Peyer's patch (tissue), 4 donors: ENCODE results near the gene ANO4. TPM values are rescaled to one million over a fixed set of nuclear protein-coding genes. Genes with fewer than 3 reads are reported as not detected.
A peak's percentile ranks its signal among the peaks of the same experiment; 100 is the strongest.

Source experiments
- DNase-seq, 3 donors: peaks; one replicate each; pipeline ENCODE4 v3.0.0-alpha.2; 2017 to 2019
- H3K27ac ChIP-seq, 4 donors: fragments of 200-600 bp; sonication (generic); one replicate each; pipeline ENCODE4 v1.5.1; 2016 to 2019
- H3K27me3 ChIP-seq, 2 donors: fragments of 200-600 bp; sonication (generic); one replicate each; pipeline ENCODE4 v1.5.1; 2019
- H3K36me3 ChIP-seq, 3 donors: fragments of 200-600 bp; sonication (generic); one replicate each; pipeline ENCODE4 v1.5.1; 2016 to 2019
- H3K4me1 ChIP-seq, 4 donors: fragments of 200-600 bp; sonication (generic); one replicate each; pipeline ENCODE4 v1.5.1; 2016 to 2019
- H3K4me3 ChIP-seq, 4 donors: fragments of 200-600 bp; sonication (generic); 1 replicate in 3 of 4; 2 replicates in 1 of 4; pipeline ENCODE4 v1.5.1; 2016 to 2019; ENCODE audit warnings: mild to moderate bottlenecking in 1 of 4
- H3K9me3 ChIP-seq, 4 donors: fragments of 200-600 bp; sonication (generic); one replicate each; pipeline ENCODE4 v1.5.1; 2016 to 2019; ENCODE audit warnings: mild to moderate bottlenecking in 1 of 4
- CTCF ChIP-seq, 6 experiments: fragments of 450-650 bp in 4 of 6; fragments of 200-600 bp in 2 of 6; sonication (generic) in 1 of 6; IDR thresholded peaks; one replicate each; pipeline ENCODE4 v1.5.1; 2017 to 2019; ENCODE audit warnings: antibody characterized with exemption in 6 of 6, mild to moderate bottlenecking in 3 of 6, moderate library complexity in 1 of 6
- POLR2A ChIP-seq, 2 donors: fragments of 450-650 bp; IDR thresholded peaks; one replicate each; pipeline ENCODE4 v1.5.1; 2017; ENCODE audit warnings: antibody characterized with exemption in 2 of 2, mild to moderate bottlenecking in 2 of 2, moderate library complexity in 2 of 2
- total RNA-seq, 4 donors: library from RNA; depleted of rRNA; stranded (reverse); fragments of >200 nt; gene quantifications; one replicate each; pipeline ENCODE4 v1.1.0, GENCODE V29; 2016

ANO4 gene
- total RNA-seq, 4 donors from 2014 or later, result 1.7 TPM; not detected in 3

- Histone ChIP-seq H3K27me3 (no peaks in the 10 kb centered on the region), H3K27ac (no peak overlapping the region), H3K36me3 (no peaks in the 10 kb centered on the region), H3K9me3 (no peaks in the 10 kb centered on the region), H3K4me1 (no peaks in the 10 kb centered on the region), H3K4me3 (no peak overlapping the region)
- DNase-seq, result no peak
- TF ChIP-seq POLR2A (IDR thresholded peaks at IDR 0.05) (no peak), CTCF (IDR thresholded peaks at IDR 0.05) (no peak)
These were observed 378.7 kb downstream of the ANO4 start for GRCh38 chr12:101173197-101173749.

- TF ChIP-seq CTCF (IDR thresholded peaks at IDR 0.05) (no peak), POLR2A (IDR thresholded peaks at IDR 0.05) (no peak)
- no peak overlapping the region for H3K27ac ChIP-seq
- no peak overlapping the region for H3K4me3 ChIP-seq
- no peaks in the 10 kb centered on the region for H3K4me1 ChIP-seq
- no peaks in the 10 kb centered on the region for H3K9me3 ChIP-seq
- DNase-seq, result peak in 1 of 3 donors; percentile 64
- no peaks in the 10 kb centered on the region for H3K27me3 ChIP-seq
- H3K36me3 ChIP-seq, result no peaks in the 10 kb centered on the region
These were observed 380.0 kb downstream of the ANO4 start for GRCh38 chr12:101174541-101174940.

Other genes starting within 250 kb of the ANO4 start
- 10 to 100 TPM in 2 of 4 donors, 1 to 10 TPM in 2; 2.5 to 20.1 (median 10.3) TPM for gene GAS2L3, start 221.1 kb upstream of the ANO4 start, total RNA-seq